Heart right ventricle (tissue), 16 donors: ENCODE results near the gene HOTAIR. TPM values are rescaled to one million over a fixed set of nuclear protein-coding genes. Genes with fewer than 3 reads are reported as not detected.

Experiments used
- ATAC-seq, 8 donors: fragments of 200-7000 bp; cut with Tn5 transposase; one replicate each; pipeline ENCODE4 v1.9.1; 2020; ENCODE audit warnings: mild to moderate bottlenecking in 8 of 8, moderate library complexity in 8 of 8, moderate number of reproducible peaks in 1 of 8
- DNase-seq, 2 donors: peaks; one replicate each; pipeline ENCODE4 v3.0.0-alpha.2; 2020
- H3K27ac ChIP-seq, 10 donors: fragments of 200-600 bp; sonication (generic) in 2 of 10; one replicate each; pipeline versions ENCODE4 v1.5.0 to v1.8.0; 2020 to 2022; ENCODE audit warnings: mild to moderate bottlenecking in 3 of 10
- H3K27me3 ChIP-seq, 7 donors: fragments of 200-600 bp; one replicate each; pipeline ENCODE4 v1.8.0; 2021 to 2022; ENCODE audit warnings: mild to moderate bottlenecking in 2 of 7
- H3K36me3 ChIP-seq, 9 donors: fragments of 200-600 bp; sonication (generic) in 1 of 9; one replicate each; pipeline versions ENCODE4 v1.5.0 to v1.8.0; 2020 to 2022; ENCODE audit warnings: mild to moderate bottlenecking in 2 of 9
- H3K4me1 ChIP-seq, 9 donors: fragments of 200-600 bp; sonication (generic) in 1 of 9; one replicate each; pipeline versions ENCODE4 v1.5.0 to v1.8.0; 2020 to 2022; ENCODE audit warnings: mild to moderate bottlenecking in 4 of 9
- H3K4me3 ChIP-seq, 10 donors: fragments of 200-600 bp; sonication (generic) in 2 of 10; one replicate each; pipeline versions ENCODE4 v1.5.0 to v1.8.0; 2020 to 2022; ENCODE audit warnings: mild to moderate bottlenecking in 7 of 10, moderate library complexity in 2 of 10
- H3K9me3 ChIP-seq, 11 donors: fragments of 200-600 bp in 10 of 11; sonication (generic) in 2 of 11; one replicate each; pipeline versions ENCODE4 v1.5.0 to v1.8.0; 2013 to 2022; ENCODE audit warnings: mild to moderate bottlenecking in 2 of 11, control low read depth in 1 of 11, moderate library complexity in 1 of 11
- CTCF ChIP-seq, 9 donors: fragments of 200-600 bp; sonication (generic) in 2 of 9; IDR thresholded peaks; one replicate each; pipeline versions ENCODE4 v1.5.0 to v1.8.0; 2021 to 2022; ENCODE audit warnings: antibody characterized with exemption in 9 of 9, mild to moderate bottlenecking in 5 of 9, moderate library complexity in 1 of 9
- WGBS, 2 donors: extraction: QIAGEN DNeasy Blood & Tissue Kit; methylation state at CpG; one replicate each; pipeline ENCODE4 v1.1.7; 2013; ENCODE audit warnings: inconsistent platforms in 1 of 2; 5-methylcytosine and 5-hydroxymethylcytosine counted together
- intact Hi-C, 10 donors: fragments of 100-400 bp; cut with DNase I; formaldehyde crosslinking; loops; one replicate each; pipeline versions ENCODE4 v1.11.1 to v1.14.2; 2022
- polyA plus RNA-seq, 2 donors: library from polyadenylated mRNA; stranded (reverse); fragments of 200-250 nt; gene quantifications; one replicate each; pipeline ENCODE4 v1.2.3, GENCODE V29; 2013
- total RNA-seq, 10 donors: library from RNA; stranded (reverse); fragmentation: NEBNext Ultra II Directional in 3 of 10; extraction: Animal tissue kit (Norgen Biotek cat#: 25700) in 3 of 10; gene quantifications; one replicate each; pipeline versions ENCODE4 v1.2.1 to v1.2.4, GENCODE V29; 2021 to 2023
- donor health status: Arrhythmogenic right ventricular cardiomyopathy.
- donor health status: ischemic (EF 13 %, LVEDD 7.1; RV severe dilation, severe dysfunction).
- donor health status: healthy with polysubstance abuse.
- donor health status: DM: no; HTN: yes; CAD: no.
- donor health status: DM: no; HTN: no; CAD: no.
- donor health status: ischemic (EF 25% LVEDD 6.9; RV normal size, moderate dysfunction).
- donor health status: ischemic (EF 25% LVEDD 5.7; RV mildly dilated, moderate dysfunction).
- donor health status: healthy.
- donor health status: DM: yes; HTN: yes; CAD: no.
- donor health status: Ischemic cardiomyopathy.
- donor health status: ischemic (EF 35%, LVEDD 5.7; RV mildly dilated, moderate dysfunction).
- donor health status: nonischemic (EF 11% LVEDD 7.7; RV severe dilation, severe dysfunction).
- donor health status: DM: yes; HTN: yes; CAD: no.
- donor health status: PGD.
- donor health status: ischemic (EF 29% LVEDD 5.4; RV normal size, mild dysfunction).
- donor health status: nonischemic (EF 23%, LVEDD 6.1; RV moderate dilation, normal function).

The HOTAIR gene
- total and polyA plus RNA-seq, 12 donors, result not detected

GRCh38 chr12:53983568-53983949 is 8.8 kb upstream of the HOTAIR start:
- WGBS, 2 donors, result 4 to 8% methylated on average over 17 of the region's 17 CpGs
- no peak for TF ChIP-seq CTCF (IDR thresholded peaks at IDR 0.05)
- DNase-seq, result no peak
- Histone ChIP-seq H3K27me3 (peaks cover 57 to 100% (median 98%) of the 10 kb centered on the region in 7 donors), H3K9me3 (no peaks in the 10 kb centered on the region), H3K36me3 (no peaks in the 10 kb centered on the region), H3K27ac (no peak overlapping the region), H3K4me1 (peaks cover 4 to 26% (median 15%) of the 10 kb centered on the region in 9 donors), H3K4me3 (no peak overlapping the region)
- no peak for ATAC-seq
- intact Hi-C loops, result no loop called here

GRCh38 chr12:53982648-53983567 is 8.2 kb upstream of the HOTAIR start:
- Histone ChIP-seq H3K4me1 (peaks cover 4 to 26% (median 15%) of the 10 kb centered on the region in 9 donors), H3K36me3 (no peaks in the 10 kb centered on the region), H3K27me3 (peaks cover 57 to 100% (median 98%) of the 10 kb centered on the region in 7 donors), H3K4me3 (no peak overlapping the region), H3K9me3 (no peaks in the 10 kb centered on the region), H3K27ac (no peak overlapping the region)
- DNase-seq, result no peak
- ATAC-seq, result no peak
- 7 to 10% methylated on average over 26 of the region's 26 CpGs for WGBS, 2 donors
- TF ChIP-seq CTCF (IDR thresholded peaks at IDR 0.05), result no peak
- intact Hi-C loops, result no loop called here

- Histone ChIP-seq H3K36me3 (no peaks in the 10 kb centered on the region), H3K9me3 (no peaks in the 10 kb centered on the region), H3K27ac (no peak overlapping the region), H3K4me3 (no peak overlapping the region), H3K4me1 (peaks cover 4 to 26% (median 15%) of the 10 kb centered on the region in 9 donors), H3K27me3 (peaks cover 54 to 100% (median 98%) of the 10 kb centered on the region in 7 donors)
- intact Hi-C loops, result no loop called here
- no peak for DNase-seq
- TF ChIP-seq CTCF (IDR thresholded peaks at IDR 0.05), result no peak
- ATAC-seq, result no peak
- 6 to 10% methylated on average over 30 of the region's 30 CpGs for WGBS, 2 donors
Measured at GRCh38 chr12:53981634-53982565, 7.1 kb upstream of the HOTAIR start.

GRCh38 chr12:53980802-53981496 is 6.2 kb upstream of the HOTAIR start:
- no peak for TF ChIP-seq CTCF (IDR thresholded peaks at IDR 0.05)
- intact Hi-C loops, result no loop called here
- WGBS, 2 donors, result 22 to 25% methylated on average over 15 of the region's 15 CpGs
- H3K9me3 ChIP-seq, result no peaks in the 10 kb centered on the region
- ATAC-seq, result no peak
- H3K27ac ChIP-seq, result no peak overlapping the region
- no peaks in the 10 kb centered on the region for H3K36me3 ChIP-seq
- H3K4me3 ChIP-seq, result no peak overlapping the region
- no peak for DNase-seq
- H3K4me1 ChIP-seq, result peaks cover 2 to 20% (median 11%) of the 10 kb centered on the region in 9 donors
- H3K27me3 ChIP-seq, result peaks cover 53 to 100% (median 98%) of the 10 kb centered on the region in 7 donors
